BJ (cell line): ENCODE results near the gene RGS7. TPM values are rescaled to one million over a fixed set of nuclear protein-coding genes. Genes with fewer than 3 reads are reported as not detected.
"Not testable (repeated sequence)": the region's sequence is repeated elsewhere in the genome, so short reads cannot be mapped to it uniquely, and the experiment has no call there.

ENCODE experiments used
- CTCF ChIA-PET: fragments of 350-600 bp; formaldehyde crosslinking; extraction: SDS; loops from one replicate; lab custom pipeline; 2021; ENCODE audit warnings: antibody characterized with exemption, inconsistent platforms; lab: Yijun Ruan, JAX
- POLR2A ChIA-PET: fragments of 300-600 bp; sonication (Branson Sonifier 250); formaldehyde crosslinking; extraction: SDS; loops from one replicate; lab custom pipeline; 2021; ENCODE audit warnings: antibody characterized with exemption; lab: Charles Lee
- DNase-seq: peaks from one replicate; pipeline ENCODE4 v3.0.0-alpha.2; 2011; ENCODE audit warnings: low read depth
- H3K27me3 ChIP-seq: 2 replicates; pipeline ENCODE4 v1.6.0; 2011; ENCODE audit warnings: low read length; ENCODE audit not compliant: control insufficient read depth, insufficient read depth
- H3K36me3 ChIP-seq: 2 replicates; pipeline ENCODE4 v1.5.1; 2011; ENCODE audit warnings: low read length; ENCODE audit not compliant: control insufficient read depth, insufficient read depth
- H3K4me3 ChIP-seq: 2 replicates; pipeline ENCODE4 v1.5.1; 2011; ENCODE audit warnings: low read depth, mild to moderate bottlenecking, control low read depth, low read length
- polyA plus RNA-seq: library from polyadenylated mRNA; depleted of rRNA; stranded (reverse); fragments of >200 nt; gene quantifications from 2 replicates; pipeline ENCODE4 v1.2.3, GENCODE V29; 2011
- TF ChIP-seq, protein P1 (sequence below): IDR thresholded peaks from 2 replicates; pipeline ENCODE4 v1.5.1; 2011; ENCODE audit warnings: low read depth, mild to moderate bottlenecking, control low read depth, inconsistent platforms, low read length, moderate library complexity; ENCODE audit not compliant: insufficient read depth

Gene RGS7
- polyA plus RNA-seq, 1 experiment = 0.93 TPM

DNA sequence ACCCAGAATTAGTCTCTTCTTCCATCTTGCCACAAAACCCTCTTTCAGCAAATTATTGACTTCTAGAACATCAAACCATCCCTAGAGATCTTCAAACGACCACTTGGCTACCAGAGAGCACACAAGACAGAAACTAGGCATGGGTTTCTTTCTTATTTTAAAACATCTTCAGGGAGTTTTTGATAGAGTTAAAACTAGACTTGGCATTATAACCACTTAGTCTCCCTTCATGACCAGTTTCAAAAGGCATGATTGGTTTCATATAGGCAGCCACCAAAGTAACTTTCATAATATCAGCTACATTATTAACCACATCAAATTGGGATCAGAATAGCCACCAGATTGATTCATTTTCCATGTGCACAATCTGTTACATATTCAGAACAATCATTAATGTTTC, 376.7 kb downstream of the RGS7 start:
- Histone ChIP-seq H3K36me3 (no peaks in the 10 kb centered on the region), H3K27me3 (no peaks in the 10 kb centered on the region), H3K4me3 (no peak overlapping the region)
- CTCF ChIA-PET = interaction anchor here (1.5 kb wide), 1 partner anchor 248 kb away, joined by 3 read pairs; no protein-coding TSS in a partner anchor
- POLR2A ChIA-PET = no interaction called here
- TF ChIP-seq, protein P1, sequence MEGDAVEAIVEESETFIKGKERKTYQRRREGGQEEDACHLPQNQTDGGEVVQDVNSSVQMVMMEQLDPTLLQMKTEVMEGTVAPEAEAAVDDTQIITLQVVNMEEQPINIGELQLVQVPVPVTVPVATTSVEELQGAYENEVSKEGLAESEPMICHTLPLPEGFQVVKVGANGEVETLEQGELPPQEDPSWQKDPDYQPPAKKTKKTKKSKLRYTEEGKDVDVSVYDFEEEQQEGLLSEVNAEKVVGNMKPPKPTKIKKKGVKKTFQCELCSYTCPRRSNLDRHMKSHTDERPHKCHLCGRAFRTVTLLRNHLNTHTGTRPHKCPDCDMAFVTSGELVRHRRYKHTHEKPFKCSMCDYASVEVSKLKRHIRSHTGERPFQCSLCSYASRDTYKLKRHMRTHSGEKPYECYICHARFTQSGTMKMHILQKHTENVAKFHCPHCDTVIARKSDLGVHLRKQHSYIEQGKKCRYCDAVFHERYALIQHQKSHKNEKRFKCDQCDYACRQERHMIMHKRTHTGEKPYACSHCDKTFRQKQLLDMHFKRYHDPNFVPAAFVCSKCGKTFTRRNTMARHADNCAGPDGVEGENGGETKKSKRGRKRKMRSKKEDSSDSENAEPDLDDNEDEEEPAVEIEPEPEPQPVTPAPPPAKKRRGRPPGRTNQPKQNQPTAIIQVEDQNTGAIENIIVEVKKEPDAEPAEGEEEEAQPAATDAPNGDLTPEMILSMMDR = no peak
- DNase-seq = no peak

- no peak for DNase-seq
- H3K4me3 ChIP-seq = no peak overlapping the region
- POLR2A ChIA-PET = no interaction called here
- H3K27me3 ChIP-seq = no peaks in the 10 kb centered on the region
- CTCF ChIA-PET = no interaction called here
- H3K36me3 ChIP-seq = no peaks in the 10 kb centered on the region
- TF ChIP-seq, protein P1 = no peak
Observed at GRCh38 chr1:240976685-240977084, 380.3 kb downstream of the RGS7 start.

GRCh38 chr1:240973875-240974274, 383.1 kb downstream of the RGS7 start:
- H3K4me3 ChIP-seq = no peak overlapping the region
- POLR2A ChIA-PET = no interaction called here
- TF ChIP-seq, protein P1 = no peak
- CTCF ChIA-PET = no interaction called here
- no peaks in the 10 kb centered on the region for H3K27me3 ChIP-seq
- no peaks in the 10 kb centered on the region for H3K36me3 ChIP-seq
- DNase-seq = no peak

GRCh38 chr1:240972059-240972458, 384.9 kb downstream of the RGS7 start:
- POLR2A ChIA-PET, CTCF ChIA-PET, H3K27me3 ChIP-seq, H3K36me3 ChIP-seq, DNase-seq, H3K4me3 ChIP-seq: not testable (repeated sequence)

DNA sequence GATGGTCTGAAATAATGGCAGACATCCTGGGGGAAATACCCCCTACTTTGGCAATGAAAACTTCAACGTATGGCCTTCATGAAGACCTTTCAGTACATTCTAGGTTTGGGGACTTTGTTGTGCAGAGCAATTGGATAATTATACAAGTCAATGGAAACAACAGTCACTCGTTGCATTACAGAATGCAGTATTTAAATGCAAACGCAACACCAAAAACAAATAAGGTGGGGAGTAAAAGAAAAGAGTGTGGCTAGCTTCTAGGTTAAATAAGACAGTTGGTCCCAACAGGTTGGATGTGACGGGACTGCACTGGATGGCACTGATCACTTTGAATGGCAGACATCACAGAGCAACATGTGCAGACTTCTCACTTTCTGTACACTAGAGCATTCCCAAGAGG, 386.8 kb downstream of the RGS7 start:
- H3K4me3 ChIP-seq = no peak overlapping the region
- H3K36me3 ChIP-seq = no peaks in the 10 kb centered on the region
- no peak for DNase-seq
- TF ChIP-seq, protein P1 = no peak
- ChIA-PET POLR2A (no interaction called here), CTCF (no interaction called here)
- H3K27me3 ChIP-seq = no peaks in the 10 kb centered on the region

- Histone ChIP-seq H3K4me3 (no peak overlapping the region), H3K36me3 (no peaks in the 10 kb centered on the region), H3K27me3 (0 out of 2 replicates have a peak, but pooled peaks cover 2% of the 10 kb centered on the region)
- CTCF ChIA-PET = interaction anchor here (0.9 kb wide), 1 partner anchor 237 kb away, joined by 5 read pairs; no protein-coding TSS in a partner anchor
- no peak for DNase-seq
- POLR2A ChIA-PET = no interaction called here
- TF ChIP-seq, protein P1 = no peak
Observed at GRCh38 chr1:240968864-240969263, 388.1 kb downstream of the RGS7 start.
